Embryonic facial prominence (tissue), 1 donor: Measurements from ENCODE around the gene MUC13.

Source experiments
- DNase-seq: peaks from one replicate; pipeline ENCODE4 v3.0.0-alpha.2; 2016; ENCODE audit errors: extremely low spot score

Gene MUC13

DNA sequence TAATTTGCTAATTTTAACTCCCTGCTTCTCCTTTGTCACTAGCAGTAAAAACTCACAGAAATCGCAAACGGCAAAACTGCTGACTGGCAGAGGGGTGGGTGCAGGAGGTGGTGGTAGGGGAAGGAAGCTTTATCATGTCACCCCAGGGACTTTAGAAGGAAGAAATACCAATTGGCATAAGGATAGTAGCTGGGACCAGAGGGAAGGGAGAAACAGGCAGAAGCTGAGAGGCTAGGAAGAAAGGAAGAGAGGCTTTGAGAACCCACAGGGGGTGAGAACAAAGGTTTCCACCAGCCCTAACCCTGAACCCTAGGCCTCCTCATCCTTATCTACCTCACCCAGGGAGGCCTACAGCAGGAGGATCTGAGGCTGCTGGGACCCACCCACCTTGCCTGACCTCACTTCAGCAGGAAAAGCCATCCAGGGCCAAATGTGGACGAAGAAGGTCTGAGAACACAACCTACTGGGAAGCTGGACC, 58.1 kb downstream of the MUC13 start:
- DNase-seq: no peak

DNA sequence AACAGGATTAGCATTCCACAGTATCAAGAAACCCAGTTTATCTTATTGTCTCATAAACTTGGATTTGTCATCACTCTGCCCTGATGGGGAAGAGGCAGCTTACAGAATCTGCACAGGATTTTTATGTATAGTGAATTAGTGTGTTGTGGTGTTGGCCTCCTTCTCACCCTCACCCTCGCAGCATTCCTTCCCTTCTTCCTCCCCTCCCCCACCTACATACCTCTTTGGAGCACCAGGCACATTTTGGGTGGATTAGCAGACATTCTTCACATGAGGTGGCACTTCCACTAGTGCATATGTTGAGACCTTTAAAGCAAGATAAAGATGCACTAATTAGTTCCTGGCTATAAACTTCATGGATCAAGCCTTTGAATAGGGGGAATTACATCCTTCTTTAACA, 61.3 kb downstream of the MUC13 start:
- no peak for DNase-seq

DNA sequence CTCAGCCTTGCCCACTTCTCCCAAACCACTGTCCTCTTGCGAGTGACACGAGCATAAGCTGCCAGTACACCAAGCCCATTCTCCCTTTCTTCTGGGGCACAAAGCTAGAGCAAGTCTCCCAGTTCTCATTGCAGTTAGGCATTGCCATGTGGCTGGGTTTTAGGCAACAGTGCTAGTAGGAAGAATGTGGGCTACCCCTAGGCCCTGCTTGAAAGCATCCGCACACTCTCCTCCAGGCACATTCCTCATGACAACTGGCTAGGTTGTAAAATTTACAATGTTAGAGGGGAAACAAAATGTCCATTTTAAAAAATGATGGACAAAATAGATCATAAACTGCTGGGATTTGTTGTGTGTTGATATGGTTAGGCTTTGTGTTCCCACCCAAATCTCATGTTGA, 67.0 kb downstream of the MUC13 start:
- no peak for DNase-seq

DNA sequence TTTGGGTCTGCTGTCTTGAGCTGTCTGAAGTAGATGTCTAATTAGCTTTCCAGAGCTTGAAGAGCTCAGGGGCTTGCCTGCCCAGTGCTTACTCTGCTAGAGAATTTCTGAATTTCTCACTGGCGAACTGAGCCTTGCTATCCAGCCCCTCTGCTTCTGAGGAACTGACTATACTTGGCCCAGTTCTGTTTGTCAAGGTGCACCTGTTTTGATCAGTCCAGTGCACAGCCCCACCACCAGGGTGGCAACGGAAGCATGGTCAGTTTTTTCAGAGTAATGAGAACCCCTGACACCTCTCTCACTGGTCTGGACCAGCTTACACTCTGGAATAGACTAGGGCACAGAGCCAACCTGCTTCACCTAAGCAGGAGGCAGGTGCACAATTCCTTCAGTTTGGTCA, 72.5 kb downstream of the MUC13 start:
- DNase-seq: no peak

DNA sequence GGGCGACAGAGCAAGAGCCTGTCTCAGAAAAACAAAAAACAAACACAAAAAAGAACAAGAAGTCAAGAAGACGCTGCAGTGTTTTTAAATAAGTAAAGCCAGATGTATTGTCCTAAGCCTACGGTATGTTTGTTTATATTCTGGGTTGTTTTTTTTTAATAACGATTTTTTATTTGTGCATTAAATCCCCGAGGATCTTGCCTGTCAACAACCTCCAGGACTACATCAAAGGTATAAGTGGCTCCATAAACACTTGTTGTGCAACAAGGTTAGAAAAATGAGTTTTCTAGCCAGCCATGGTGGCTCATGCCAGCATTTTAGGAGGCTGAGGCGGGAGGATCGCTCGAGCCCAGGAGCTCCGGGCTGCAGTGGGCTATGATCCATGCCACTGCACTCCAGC, 73.5 kb downstream of the MUC13 start:
- no peak for DNase-seq

DNA sequence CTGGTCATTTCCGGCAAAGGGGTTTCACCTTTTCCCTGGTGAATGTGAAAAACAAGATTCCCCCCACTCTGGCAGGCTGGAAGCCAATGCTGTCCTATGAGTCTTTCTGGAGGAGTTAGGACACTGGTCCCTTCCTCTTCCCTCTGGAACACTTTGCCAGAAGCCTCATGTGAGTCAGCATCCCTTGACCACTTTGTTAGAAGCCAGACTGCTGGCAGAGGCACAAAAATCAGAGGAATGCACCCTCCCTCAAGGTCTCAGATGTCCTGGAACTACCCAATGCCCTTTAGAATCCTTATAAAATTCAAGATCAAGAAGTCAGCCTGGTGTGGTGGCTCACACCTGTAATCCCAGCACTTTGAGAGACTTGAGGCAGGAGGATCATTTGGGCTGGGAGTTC, 74.0 kb downstream of the MUC13 start:
- no peak for DNase-seq

DNA sequence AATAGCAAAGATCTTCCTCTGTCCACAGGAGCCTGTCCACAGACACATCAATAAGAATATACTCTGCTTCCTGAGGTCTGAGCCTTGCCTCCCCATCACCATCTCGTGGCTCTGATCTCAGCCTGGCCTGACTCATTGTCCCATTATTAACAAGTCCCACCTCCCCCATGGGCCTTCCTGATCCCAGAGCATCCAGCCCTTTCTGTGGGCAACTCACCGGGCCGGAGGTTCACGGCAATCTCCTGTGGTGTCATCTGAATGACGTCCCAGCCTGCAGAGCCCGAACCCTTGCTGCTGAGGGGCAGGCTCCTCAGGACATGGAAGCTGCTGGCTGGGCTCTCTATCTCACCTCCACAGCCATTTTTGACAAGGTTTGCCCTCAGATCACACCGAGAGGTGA, 75.5 kb downstream of the MUC13 start:
- DNase-seq: no peak

DNA sequence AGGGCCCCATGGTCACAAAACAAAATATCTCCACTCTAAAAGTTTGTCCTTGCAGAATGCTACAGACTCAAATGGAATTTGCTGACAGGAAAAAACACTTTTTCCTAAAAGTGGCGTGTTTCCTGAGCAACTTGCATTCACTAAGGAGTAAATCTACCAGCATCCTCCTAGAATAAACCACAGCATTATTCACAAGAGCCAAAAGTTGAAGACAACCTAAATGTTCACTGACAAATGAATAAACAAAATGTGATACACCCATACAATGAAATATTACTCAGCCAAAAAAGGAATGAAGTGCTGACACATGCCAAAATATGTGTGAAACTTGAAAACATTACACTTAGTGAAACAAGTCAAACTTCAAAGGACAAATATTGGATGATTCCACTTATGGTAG, 76.3 kb downstream of the MUC13 start:
- DNase-seq: no peak

DNA sequence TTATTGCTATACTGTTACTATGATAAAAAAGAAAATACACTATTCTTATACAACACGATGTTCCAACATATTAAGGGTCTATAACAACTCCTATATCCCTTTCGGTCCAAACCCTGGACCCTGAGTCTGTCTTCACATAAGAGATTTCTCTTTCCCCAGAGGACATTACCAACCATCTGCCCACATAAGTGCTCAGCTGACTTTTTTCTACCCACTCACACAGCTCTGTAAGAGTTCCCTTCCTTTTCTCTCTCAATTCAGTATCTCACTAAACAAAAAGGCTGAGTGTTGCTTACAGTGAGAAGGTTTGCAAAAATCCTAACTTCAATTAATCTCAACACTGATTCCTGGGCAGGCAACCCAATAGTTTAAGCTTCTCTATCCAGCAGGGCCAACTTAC, 77.9 kb downstream of the MUC13 start:
- no peak for DNase-seq
